ENCODE measurements around the gene UST. TPM values are rescaled to one million over a fixed set of nuclear protein-coding genes. Genes with fewer than 3 reads are reported as not detected.
"Not testable (repeated sequence)": the region's sequence is repeated elsewhere in the genome, so short reads cannot be mapped to it uniquely, and the experiment has no call there.

Gene UST
- total RNA-seq, 2 donors from 2014 or later = 3.8 to 7.3 TPM

DNA sequence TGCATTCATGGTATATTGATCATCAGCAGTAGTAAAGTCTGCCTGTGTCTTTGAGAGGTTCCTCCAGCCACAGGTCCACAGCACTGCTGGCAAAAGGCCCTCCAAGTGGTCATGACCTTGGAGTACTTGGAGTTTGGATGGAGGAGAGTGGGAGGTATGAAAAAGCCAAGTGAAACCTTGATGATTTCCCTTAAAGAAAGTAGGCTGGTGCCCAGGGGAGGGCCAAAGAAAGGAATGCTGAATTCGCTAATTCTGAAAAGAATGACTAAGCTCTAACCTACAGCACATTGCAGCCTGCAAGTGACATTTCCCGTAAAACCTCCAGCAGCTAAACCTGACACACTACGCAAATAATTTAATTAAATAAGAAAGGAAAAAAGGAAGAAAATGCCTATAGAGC lies 347.3 kb downstream of the UST start:
- DNase-seq (no peak), ATAC-seq (peak; percentile 43)
- peak overlapping the region; percentile 94 for H3K27ac Mint-ChIP-seq
- H3K27me3 Mint-ChIP-seq = no peaks in the 10 kb centered on the region
- peaks cover 39% of the 10 kb centered on the region for H3K4me1 Mint-ChIP-seq
- peak overlapping the region; percentile 65 for H3K4me3 Mint-ChIP-seq
- no peaks in the 10 kb centered on the region for H3K36me3 Mint-ChIP-seq (ENCODE audit: low read depth)
- peaks cover 13% of the 10 kb centered on the region for H3K9me3 ChIP-seq (ENCODE audit: control insufficient read depth, low read length, poor library complexity, severe bottlenecking)

DNA sequence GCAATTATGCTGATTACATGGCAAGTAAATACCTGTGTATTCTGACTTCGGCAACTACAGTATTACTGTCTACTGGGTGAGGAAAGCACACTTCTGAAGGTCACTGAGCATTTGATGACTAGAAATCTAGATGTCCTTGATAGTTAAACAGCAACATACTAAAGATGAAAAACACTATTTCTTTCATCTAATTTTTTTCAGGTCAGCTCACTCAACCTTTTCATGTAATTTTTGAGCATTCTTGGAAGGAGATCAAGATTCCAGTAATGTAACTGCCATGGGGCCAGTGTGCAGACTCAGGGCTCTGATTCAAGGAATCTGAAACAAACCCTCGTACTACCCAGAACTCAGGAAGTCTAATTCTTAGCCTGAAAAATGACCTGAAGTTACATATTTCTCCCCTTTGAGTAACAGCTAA lies 348.1 kb downstream of the UST start:
- Mint-ChIP-seq H3K4me3 (peak overlapping the region; percentile 65), H3K27me3 (no peaks in the 10 kb centered on the region), H3K4me1 (peaks cover 39% of the 10 kb centered on the region), H3K36me3 (ENCODE audit: low read depth) (no peaks in the 10 kb centered on the region), H3K27ac (peak overlapping the region; percentile 94)
- H3K9me3 ChIP-seq (ENCODE audit: control insufficient read depth, low read length, poor library complexity, severe bottlenecking) = peaks cover 13% of the 10 kb centered on the region
- ATAC-seq (peak; percentile 64), DNase-seq (no peak)

DNA sequence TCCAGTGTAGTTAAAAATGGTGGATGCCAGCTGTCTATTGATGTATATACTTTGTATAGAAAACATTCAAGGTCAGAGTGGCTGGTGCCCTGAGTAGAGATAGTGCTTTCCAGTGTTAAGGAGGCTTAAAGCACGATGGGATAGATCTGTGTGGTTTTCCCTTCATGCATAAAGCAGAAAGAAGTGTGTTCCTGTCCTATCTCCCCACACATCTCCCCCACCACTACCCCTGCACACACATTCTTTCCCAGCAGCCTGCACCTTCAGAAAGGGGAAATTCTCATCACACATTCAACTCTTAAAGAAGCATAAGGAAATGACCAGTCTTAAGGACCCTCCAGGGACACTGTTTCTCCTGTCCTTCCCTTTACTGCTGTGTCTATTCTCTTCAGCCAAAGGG lies 349.0 kb downstream of the UST start:
- H3K4me3 Mint-ChIP-seq = peak overlapping the region; percentile 37
- H3K36me3 Mint-ChIP-seq (ENCODE audit: low read depth) = no peaks in the 10 kb centered on the region
- ATAC-seq = peak; percentile 59
- no peaks in the 10 kb centered on the region for H3K27me3 Mint-ChIP-seq
- peaks cover 33% of the 10 kb centered on the region for H3K4me1 Mint-ChIP-seq
- peaks cover 13% of the 10 kb centered on the region for H3K9me3 ChIP-seq (ENCODE audit: control insufficient read depth, low read length, poor library complexity, severe bottlenecking)
- DNase-seq = no peak
- H3K27ac Mint-ChIP-seq = peak overlapping the region; percentile 94

DNA sequence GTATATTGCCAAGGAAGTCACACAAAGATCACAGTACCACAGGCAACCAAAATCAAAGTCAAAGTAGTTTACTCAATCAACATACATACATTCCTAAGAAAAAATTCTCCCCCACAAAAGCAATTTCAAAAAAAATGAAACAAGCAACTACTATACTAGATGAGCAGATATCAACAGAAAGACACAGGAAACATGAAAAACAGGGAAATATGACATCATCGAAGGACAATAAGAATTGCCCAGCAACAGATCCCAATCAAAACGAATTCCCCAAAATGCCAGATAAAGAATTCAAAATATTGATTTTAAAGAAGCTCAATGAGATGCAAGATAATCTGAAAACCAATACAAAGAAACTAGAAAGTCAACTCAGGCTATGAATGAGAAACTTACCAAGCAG lies 351.0 kb downstream of the UST start:
- Mint-ChIP-seq H3K36me3 (ENCODE audit: low read depth) (no peaks in the 10 kb centered on the region), H3K27ac (no peak overlapping the region), H3K4me3 (no peak overlapping the region), H3K4me1 (peaks cover 30% of the 10 kb centered on the region), H3K27me3 (no peaks in the 10 kb centered on the region)
- H3K9me3 ChIP-seq (ENCODE audit: control insufficient read depth, low read length, poor library complexity, severe bottlenecking) = peaks cover 13% of the 10 kb centered on the region
- ATAC-seq = no peak
- DNase-seq = no peak

DNA sequence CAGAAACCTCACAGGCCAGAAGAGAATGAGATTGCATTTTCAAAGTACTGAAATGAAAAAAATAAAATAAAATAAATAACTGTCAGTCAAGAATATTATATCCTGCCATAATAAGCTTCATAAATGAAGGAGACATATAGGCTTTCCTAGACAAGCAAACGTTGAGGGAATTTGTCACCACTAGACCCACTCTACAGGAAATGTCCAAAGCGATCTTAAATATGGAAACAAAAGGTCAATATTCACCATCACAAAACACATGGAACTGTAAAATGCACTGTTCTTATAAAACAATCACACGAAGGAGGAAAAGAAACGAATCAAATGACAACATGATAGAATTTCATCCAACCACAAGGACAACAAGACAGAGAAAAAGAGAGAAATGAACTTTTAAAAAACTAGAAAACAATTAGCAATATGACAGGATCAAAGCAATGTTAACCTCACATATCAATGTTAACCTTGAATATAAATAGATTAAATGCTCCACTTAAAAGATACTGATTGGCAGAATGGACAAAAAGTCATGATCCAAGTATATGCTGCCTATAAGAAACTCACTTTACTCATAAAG lies 352.0 kb downstream of the UST start:
- H3K27ac Mint-ChIP-seq = no peak overlapping the region
- H3K4me3 Mint-ChIP-seq = no peak overlapping the region
- ATAC-seq = no peak
- peaks cover 22% of the 10 kb centered on the region for H3K4me1 Mint-ChIP-seq
- no peaks in the 10 kb centered on the region for H3K36me3 Mint-ChIP-seq (ENCODE audit: low read depth)
- peaks cover 13% of the 10 kb centered on the region for H3K9me3 ChIP-seq (ENCODE audit: control insufficient read depth, low read length, poor library complexity, severe bottlenecking)
- H3K27me3 Mint-ChIP-seq = no peaks in the 10 kb centered on the region
- no peak for DNase-seq

DNA sequence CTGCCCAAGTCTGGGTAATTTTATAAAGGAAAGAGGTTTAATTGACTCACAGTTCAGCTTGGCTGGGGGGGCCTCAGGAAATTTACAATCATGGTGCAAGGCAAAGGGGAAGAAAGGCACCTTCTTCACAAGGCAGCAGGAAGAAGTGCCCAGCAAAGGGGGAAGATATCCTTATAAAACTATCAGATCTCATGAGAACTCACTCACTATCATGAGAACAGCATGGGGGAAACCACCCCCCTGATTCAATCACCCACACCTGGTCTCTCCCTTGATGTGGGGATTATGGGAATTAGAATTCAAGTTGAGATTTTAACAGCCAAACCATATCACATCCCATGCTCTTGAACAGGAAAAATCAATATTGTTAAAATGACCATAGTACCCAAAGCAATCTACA lies 355.5 kb downstream of the UST start:
- Mint-ChIP-seq H3K27me3 (no peaks in the 10 kb centered on the region), H3K27ac (no peak overlapping the region), H3K4me3 (no peak overlapping the region), H3K36me3 (ENCODE audit: low read depth) (peaks cover 3% of the 10 kb centered on the region), H3K4me1 (peaks cover 8% of the 10 kb centered on the region)
- no peak for ATAC-seq
- H3K9me3 ChIP-seq (ENCODE audit: control insufficient read depth, low read length, poor library complexity, severe bottlenecking) = peaks cover 9% of the 10 kb centered on the region
- DNase-seq = no peak

DNA sequence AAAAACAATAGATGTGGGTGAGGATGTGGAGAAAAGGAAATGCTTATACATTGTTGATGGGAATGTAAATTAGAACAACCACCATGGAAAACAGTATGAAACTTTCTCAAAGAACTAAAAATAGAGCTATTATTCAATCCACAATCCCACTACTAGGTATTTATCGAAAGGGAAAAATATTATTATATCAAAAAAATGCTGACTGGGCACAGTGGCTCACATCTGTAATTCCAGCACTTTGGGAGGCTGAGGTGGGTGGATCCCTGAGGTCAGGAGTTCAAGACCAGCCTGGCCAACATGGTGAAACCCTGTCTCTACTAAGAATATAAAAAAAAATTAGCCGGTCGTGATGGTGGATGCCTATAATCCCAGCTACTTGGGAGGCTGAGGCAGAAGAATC lies 357.1 kb downstream of the UST start:
- not testable (repeated sequence) for H3K4me3 Mint-ChIP-seq; H3K27me3 Mint-ChIP-seq; H3K27ac Mint-ChIP-seq; DNase-seq; ATAC-seq; H3K4me1 Mint-ChIP-seq; H3K9me3 ChIP-seq (ENCODE audit: control insufficient read depth, low read length, poor library complexity, severe bottlenecking); H3K36me3 Mint-ChIP-seq (ENCODE audit: low read depth)

DNA sequence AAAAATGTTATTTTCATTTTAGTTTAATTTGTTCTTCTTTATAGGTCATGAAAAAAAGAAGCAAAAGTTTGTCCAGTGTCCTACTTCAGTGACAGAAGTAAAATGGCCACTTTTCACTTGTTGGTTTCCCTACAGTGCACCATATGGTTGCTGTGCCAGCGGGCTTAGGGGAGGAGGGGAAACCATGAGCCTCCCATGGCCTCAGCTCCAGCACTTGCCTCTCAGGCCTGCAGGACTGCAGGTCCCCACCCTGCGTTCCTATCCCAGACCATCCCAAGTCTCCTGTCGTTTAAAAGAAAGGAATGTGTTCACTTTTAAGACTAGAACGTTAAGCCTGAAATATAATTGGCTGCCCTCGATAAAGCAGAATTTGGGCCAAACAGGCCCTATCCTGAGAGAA lies 360.7 kb downstream of the UST start:
- no peak overlapping the region for H3K27ac Mint-ChIP-seq
- peaks cover 10% of the 10 kb centered on the region for H3K4me1 Mint-ChIP-seq
- H3K27me3 Mint-ChIP-seq = no peaks in the 10 kb centered on the region
- H3K4me3 Mint-ChIP-seq = no peak overlapping the region
- DNase-seq (no peak), ATAC-seq (no peak)
- H3K9me3 ChIP-seq (ENCODE audit: control insufficient read depth, low read length, poor library complexity, severe bottlenecking) = no peaks in the 10 kb centered on the region
- H3K36me3 Mint-ChIP-seq (ENCODE audit: low read depth) = peaks cover 6% of the 10 kb centered on the region

DNA sequence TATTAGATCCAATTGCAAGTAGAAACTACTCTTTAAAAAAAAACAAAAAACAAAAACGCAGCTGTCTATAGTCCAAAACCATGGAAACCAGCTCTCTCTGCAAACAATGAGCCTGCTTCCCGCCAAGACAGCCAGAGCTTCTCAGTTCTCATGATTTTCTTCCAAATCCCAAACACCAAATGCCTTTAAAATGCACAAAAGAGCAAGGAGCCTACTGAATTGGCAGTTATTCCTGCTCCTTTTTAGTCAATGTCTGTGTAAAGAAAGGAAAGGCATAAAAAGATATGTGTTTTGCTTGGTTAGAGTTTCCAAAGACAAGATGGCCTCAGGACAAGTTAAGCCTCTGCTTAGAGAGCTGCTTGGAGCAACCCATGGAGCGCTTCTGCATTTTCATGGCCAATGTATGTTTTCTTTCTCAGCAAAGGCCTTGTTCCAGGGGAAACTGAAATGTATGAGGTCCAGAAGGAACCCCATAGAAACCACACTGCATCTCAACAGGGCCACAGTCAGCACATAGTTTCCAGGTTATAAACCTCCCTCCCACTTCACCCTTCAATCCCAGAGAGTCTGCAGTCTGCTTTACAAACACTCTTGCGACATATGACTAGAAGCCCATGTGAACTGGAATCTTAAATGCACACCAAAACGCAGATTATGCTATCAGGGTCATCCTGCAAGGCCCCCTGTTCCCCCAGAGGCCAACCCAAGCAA lies 361.4 kb downstream of the UST start:
- H3K4me1 Mint-ChIP-seq = peaks cover 12% of the 10 kb centered on the region
- H3K27me3 Mint-ChIP-seq = no peaks in the 10 kb centered on the region
- no peak for ATAC-seq
- H3K36me3 Mint-ChIP-seq (ENCODE audit: low read depth) = peaks cover 6% of the 10 kb centered on the region
- no peak overlapping the region for H3K4me3 Mint-ChIP-seq
- H3K9me3 ChIP-seq (ENCODE audit: control insufficient read depth, low read length, poor library complexity, severe bottlenecking) = no peaks in the 10 kb centered on the region
- no peak for DNase-seq
- no peak overlapping the region for H3K27ac Mint-ChIP-seq

DNA sequence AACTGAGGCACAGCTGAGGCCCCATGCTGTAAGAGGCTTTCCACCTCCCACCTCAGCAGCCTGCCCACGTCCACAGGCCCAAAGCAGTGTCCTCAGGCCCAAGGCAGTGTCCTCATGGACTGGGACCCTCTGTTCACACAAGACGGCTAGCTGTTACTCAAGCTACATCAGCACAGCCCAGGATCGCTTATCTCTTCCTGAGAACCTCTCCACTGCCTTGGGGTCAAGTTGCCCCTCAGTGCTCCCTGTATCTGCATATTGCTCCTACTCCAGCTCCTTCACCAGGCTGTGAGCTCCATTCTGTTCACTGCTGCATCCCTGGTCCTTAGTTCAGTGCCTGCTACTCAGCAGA lies 361.9 kb downstream of the UST start:
- H3K4me1 Mint-ChIP-seq = peaks cover 12% of the 10 kb centered on the region
- ATAC-seq = no peak
- H3K27ac Mint-ChIP-seq = no peak overlapping the region
- DNase-seq = no peak
- H3K4me3 Mint-ChIP-seq = no peak overlapping the region
- peaks cover 6% of the 10 kb centered on the region for H3K36me3 Mint-ChIP-seq (ENCODE audit: low read depth)
- no peaks in the 10 kb centered on the region for H3K9me3 ChIP-seq (ENCODE audit: control insufficient read depth, low read length, poor library complexity, severe bottlenecking)
- no peaks in the 10 kb centered on the region for H3K27me3 Mint-ChIP-seq

DNA sequence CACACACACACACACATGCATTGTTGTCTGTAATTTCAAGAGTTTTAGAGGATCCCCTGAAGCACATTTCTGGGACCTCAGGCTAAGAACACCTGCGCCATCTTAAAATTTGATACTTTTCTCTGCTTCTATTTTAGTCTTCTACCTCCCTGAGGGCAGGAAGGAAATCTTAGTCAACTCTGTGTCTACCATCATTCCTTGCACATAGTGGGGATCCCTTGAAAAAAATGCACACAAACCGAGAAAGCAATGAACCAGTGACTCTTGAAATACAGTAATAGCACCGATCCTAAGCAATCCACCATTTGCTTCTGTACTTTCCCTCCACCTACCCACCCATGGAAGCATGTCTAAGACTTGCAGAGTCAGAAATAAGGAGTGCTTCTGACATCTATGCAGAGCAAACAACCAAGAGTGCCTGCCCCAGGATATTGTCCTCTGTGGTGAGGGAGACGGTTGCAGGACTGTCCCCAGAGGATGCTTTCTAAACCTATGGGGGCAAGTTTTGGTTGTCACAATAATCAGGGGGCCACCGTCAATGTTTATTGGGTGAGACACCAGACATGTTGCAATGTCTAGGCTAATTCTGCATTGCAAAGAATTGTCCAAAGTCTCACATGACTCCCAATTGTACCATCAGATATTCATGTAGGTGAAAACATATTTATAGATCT lies 362.7 kb downstream of the UST start:
- H3K9me3 ChIP-seq (ENCODE audit: control insufficient read depth, low read length, poor library complexity, severe bottlenecking) = no peaks in the 10 kb centered on the region
- Mint-ChIP-seq H3K27ac (no peak overlapping the region), H3K4me3 (no peak overlapping the region), H3K27me3 (no peaks in the 10 kb centered on the region), H3K36me3 (ENCODE audit: low read depth) (peaks cover 6% of the 10 kb centered on the region), H3K4me1 (peaks cover 12% of the 10 kb centered on the region)
- no peak for DNase-seq
- ATAC-seq = no peak

DNA sequence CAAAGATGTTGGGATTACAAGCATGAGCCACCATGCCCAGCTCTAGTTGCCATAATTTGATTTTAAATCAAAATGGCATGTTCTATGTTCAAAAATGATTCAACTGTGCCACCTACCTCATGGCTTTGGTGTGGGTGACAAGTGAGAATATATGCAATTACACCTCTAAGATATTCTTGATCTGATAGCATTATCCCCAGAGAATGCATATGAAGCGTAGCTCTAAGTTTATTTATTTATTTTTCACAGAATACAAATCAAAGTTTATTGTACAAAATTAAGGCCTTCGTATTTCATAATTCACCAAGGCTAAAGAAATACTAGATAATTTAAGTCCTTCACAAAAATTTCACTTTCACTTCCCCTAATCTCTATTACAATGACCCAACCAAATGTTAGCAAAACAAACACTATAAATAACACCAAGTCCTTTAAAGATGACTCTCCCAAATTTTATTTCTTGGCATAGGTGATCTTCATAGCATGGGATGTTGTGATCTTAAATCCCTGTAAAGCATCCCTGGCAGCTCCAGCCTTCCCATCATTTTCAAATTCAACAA lies 364.8 kb downstream of the UST start:
- ATAC-seq (no peak), DNase-seq (no peak)
- Mint-ChIP-seq H3K27ac (no peak overlapping the region), H3K36me3 (ENCODE audit: low read depth) (peaks cover 7% of the 10 kb centered on the region), H3K4me1 (peaks cover 19% of the 10 kb centered on the region), H3K27me3 (no peaks in the 10 kb centered on the region), H3K4me3 (no peak overlapping the region)
- no peaks in the 10 kb centered on the region for H3K9me3 ChIP-seq (ENCODE audit: control insufficient read depth, low read length, poor library complexity, severe bottlenecking)

DNA sequence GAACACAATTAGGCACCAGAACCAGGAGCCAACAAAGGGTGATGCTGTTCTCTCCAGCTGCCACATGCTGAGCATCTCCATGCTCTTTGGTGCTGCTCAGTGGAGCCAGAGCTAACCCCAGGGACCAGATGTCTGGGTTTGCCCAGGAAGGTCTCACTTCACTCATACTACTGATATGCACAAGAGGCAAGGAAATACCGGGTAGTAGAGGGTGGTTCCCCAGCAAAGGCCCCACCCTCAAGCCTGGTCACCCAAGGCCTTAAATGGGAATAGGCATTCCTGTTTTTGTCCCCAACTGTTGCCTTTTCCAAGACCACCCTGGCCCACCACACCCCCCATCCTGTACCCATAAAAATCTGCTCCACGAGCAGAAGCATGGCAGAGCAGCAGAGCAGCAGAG lies 366.1 kb downstream of the UST start:
- H3K27me3 Mint-ChIP-seq = no peaks in the 10 kb centered on the region
- H3K4me1 Mint-ChIP-seq = peaks cover 21% of the 10 kb centered on the region
- H3K9me3 ChIP-seq (ENCODE audit: control insufficient read depth, low read length, poor library complexity, severe bottlenecking) = no peaks in the 10 kb centered on the region
- no peak for DNase-seq
- H3K36me3 Mint-ChIP-seq (ENCODE audit: low read depth) = peaks cover 10% of the 10 kb centered on the region
- H3K27ac Mint-ChIP-seq = peak overlapping the region; percentile 62
- no peak overlapping the region for H3K4me3 Mint-ChIP-seq
- ATAC-seq = no peak

Measured in T-helper 17 cell (primary cell).